Cardiac muscle cell (in vitro differentiated cells and primary cell): Measurements from ENCODE around the gene SAMD3. TPM values are rescaled to one million over a fixed set of nuclear protein-coding genes. Genes with fewer than 3 reads are reported as not detected.

Experiments
- DNase-seq, 2 donors: peaks; one replicate each; pipeline versions ENCODE4 v3.0.0 to v3.0.0-alpha.2; 2010 to 2017; ENCODE audit warnings: low read depth in 1 of 2, low spot score in 1 of 2
- H3K27ac ChIP-seq: fragments of 200-600 bp; sonication (generic); 2 replicates; pipeline ENCODE4 v1.5.1; 2016
- H3K27me3 ChIP-seq: fragments of 200-600 bp; sonication (generic); 2 replicates; pipeline ENCODE4 v1.6.0; 2016; ENCODE audit warnings: control low read depth
- H3K36me3 ChIP-seq: fragments of 200-600 bp; sonication (generic); 2 replicates; pipeline ENCODE4 v1.5.1; 2016; ENCODE audit warnings: control low read depth
- H3K4me1 ChIP-seq: fragments of 200-600 bp; sonication (generic); 2 replicates; pipeline ENCODE4 v1.8.1; 2017; ENCODE audit warnings: low read depth, mild to moderate bottlenecking, mixed run types
- H3K4me3 ChIP-seq: fragments of 200-600 bp; sonication (generic); 2 replicates; pipeline ENCODE4 v1.5.1; 2016; ENCODE audit warnings: mild to moderate bottlenecking
- H3K9me3 ChIP-seq: fragments of 200-600 bp; sonication (generic); 2 replicates; pipeline ENCODE4 v1.5.1; 2017; ENCODE audit warnings: low read depth, mild to moderate bottlenecking, control low read depth
- polyA plus RNA-seq: library from polyadenylated mRNA; unstranded; fragments of >200 nt; fragmentation: Nextera tagmentation; extraction: Ambion mirVana; gene quantifications from 2 replicates; pipeline ENCODE4 v1.2.1, GENCODE V29; 2016
- total RNA-seq: library from RNA; depleted of rRNA; stranded (reverse); fragments of >200 nt; gene quantifications from 2 replicates; pipeline ENCODE4 v1.2.3, GENCODE V29; 2016
- TF ChIP-seq, protein P1 (sequence below): IDR thresholded peaks from 2 replicates; pipeline ENCODE4 v1.5.1; 2012; ENCODE audit warnings: low read depth, mild to moderate bottlenecking, low read length

The SAMD3 gene
- total and polyA plus RNA-seq, 2 experiments from 2014 or later, result not detected

DNA sequence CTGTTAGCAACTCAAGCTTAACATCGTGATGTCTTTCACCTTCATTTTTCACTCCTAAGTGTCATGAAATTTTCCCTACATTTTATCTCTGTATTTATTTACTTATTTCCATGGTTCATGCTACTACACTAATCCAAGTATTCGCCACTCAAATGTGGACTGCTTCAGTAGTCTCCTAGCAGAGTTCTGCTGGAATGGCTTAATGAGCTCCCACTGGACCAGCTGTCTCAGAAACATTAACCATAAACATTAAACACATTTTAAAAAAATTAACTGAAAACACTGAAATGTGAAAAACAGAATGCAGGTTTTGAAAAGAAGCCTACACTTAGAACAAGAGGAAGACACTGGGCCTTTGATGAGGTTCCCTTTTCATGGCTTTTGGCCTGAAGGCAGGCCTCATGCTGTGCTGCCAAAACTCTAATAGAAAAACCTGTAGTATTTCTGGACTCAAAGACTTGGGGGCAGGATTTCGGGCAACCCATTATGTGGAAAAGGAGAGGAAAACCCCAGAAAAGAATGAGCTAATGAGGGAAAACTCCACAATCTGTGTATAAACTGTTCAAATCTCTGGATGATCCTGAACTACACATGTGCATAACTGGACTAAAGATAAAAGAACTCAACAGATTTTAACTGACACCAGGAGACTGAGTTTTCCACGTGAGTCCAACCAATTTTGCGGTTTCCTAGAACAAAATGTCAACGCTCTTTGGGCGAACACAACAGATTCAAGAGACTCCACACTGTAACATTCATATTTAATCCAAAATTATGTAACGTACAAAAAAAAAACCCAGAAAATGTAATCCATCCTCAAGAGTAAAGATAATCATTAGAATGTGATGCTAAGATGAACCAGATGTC is 33.0 kb downstream of the SAMD3 start:
- Histone ChIP-seq H3K9me3 (no peaks in the 10 kb centered on the region), H3K27me3 (no peaks in the 10 kb centered on the region), H3K4me1 (no peaks in the 10 kb centered on the region), H3K27ac (no peak overlapping the region), H3K36me3 (no peaks in the 10 kb centered on the region), H3K4me3 (no peak overlapping the region)
- TF ChIP-seq, protein P1, sequence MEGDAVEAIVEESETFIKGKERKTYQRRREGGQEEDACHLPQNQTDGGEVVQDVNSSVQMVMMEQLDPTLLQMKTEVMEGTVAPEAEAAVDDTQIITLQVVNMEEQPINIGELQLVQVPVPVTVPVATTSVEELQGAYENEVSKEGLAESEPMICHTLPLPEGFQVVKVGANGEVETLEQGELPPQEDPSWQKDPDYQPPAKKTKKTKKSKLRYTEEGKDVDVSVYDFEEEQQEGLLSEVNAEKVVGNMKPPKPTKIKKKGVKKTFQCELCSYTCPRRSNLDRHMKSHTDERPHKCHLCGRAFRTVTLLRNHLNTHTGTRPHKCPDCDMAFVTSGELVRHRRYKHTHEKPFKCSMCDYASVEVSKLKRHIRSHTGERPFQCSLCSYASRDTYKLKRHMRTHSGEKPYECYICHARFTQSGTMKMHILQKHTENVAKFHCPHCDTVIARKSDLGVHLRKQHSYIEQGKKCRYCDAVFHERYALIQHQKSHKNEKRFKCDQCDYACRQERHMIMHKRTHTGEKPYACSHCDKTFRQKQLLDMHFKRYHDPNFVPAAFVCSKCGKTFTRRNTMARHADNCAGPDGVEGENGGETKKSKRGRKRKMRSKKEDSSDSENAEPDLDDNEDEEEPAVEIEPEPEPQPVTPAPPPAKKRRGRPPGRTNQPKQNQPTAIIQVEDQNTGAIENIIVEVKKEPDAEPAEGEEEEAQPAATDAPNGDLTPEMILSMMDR, result no peak
- no peak for DNase-seq

DNA sequence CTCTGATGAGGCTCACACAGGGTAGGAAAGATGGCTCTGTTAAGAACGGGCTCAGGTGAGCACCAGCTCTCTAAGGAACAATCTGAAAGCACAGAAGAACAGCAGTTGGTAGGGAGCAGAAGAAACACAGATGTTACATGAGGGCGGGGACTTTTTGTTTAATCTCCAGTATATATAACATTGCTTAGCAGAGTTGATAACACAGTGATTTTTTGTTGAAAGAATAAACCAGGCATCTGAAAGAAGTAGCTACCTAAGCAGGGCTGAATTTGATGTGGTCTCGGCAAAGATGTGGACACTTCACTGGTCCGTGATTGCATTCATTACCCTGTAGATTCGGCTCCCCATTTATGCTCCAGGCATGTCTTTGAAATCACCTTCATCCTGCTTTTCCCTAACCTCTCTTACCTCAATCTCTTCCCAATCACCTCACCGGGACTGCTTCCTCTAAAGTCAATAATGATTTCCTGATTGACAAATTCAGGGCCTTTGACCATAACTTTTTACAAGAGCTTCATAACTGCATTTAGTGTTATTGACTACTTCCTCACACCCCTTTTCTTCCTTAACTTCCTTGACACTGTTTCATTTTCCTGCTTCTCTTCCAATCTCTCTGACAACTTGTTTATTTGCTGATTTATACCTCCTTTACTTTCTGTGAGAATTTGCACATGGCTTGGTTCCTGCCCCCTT is 34.4 kb downstream of the SAMD3 start:
- no peak for DNase-seq
- Histone ChIP-seq H3K27ac (no peak overlapping the region), H3K36me3 (no peaks in the 10 kb centered on the region), H3K9me3 (no peaks in the 10 kb centered on the region), H3K27me3 (no peaks in the 10 kb centered on the region), H3K4me1 (peaks cover 9% of the 10 kb centered on the region), H3K4me3 (no peak overlapping the region)
- TF ChIP-seq, protein P1, result no peak

DNA sequence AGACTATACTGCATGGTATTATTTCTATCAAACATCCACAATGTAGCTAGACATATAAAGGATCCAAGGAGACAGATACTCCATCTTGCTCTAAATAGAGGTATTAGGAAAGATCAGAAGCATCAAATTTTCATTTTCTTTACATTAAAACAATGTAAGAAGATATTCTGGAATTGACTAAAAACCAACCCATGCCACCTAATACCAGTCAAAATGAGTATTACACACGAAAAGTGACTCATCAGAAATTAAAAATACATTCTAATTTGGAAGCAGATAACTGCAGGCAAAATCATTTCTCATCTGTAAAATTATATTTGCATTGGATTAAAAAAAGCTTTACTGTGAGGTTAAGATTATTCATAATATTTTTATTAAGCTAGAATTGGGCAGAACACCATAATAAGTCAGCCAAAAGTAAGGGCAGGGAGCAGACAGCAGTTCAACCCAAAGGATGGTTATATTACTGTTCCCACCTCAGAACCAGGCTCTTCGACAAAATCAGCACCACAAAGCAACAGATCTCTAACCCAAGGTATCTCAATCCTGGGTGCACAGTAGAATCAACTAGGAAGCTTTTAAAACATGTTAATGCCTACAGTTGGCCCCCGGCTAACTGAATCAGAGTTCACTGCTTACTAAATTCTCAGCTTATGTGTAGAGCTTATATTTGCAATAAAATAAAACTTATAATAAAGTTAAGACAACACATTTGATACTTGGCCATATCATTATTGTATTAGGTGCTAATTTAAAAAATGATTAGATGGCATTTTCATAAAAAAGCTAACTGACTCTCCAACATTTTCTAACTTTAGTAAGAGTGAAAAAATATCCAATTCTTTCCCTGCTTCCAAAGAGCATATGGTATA is 35.2 kb downstream of the SAMD3 start:
- H3K27me3 ChIP-seq, result no peaks in the 10 kb centered on the region
- no peaks in the 10 kb centered on the region for H3K9me3 ChIP-seq
- no peak overlapping the region for H3K4me3 ChIP-seq
- TF ChIP-seq, protein P1, result no peak
- no peaks in the 10 kb centered on the region for H3K36me3 ChIP-seq
- H3K4me1 ChIP-seq, result peaks cover 15% of the 10 kb centered on the region
- no peak for DNase-seq
- no peak overlapping the region for H3K27ac ChIP-seq

DNA sequence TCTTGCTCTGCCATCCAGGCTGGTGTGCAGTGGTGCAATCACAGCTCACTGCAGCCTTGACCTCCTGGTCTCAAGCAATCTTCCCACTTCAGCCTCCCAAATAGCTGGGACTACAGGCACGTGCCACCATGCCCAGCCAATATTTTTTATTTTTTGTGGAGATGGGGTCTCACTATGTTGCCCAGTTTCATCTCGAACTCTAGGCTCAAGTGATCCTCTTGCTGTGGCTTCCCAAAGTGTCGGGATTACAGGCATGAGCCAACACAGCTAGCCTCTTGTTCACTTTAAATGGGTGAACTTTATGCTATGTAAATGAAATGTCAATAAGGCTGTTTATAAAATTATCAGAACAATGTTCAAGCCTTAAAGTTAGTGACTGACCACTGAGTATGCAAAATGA is 37.1 kb downstream of the SAMD3 start:
- Histone ChIP-seq H3K27me3 (no peaks in the 10 kb centered on the region), H3K4me1 (peaks cover 15% of the 10 kb centered on the region), H3K27ac (no peak overlapping the region), H3K9me3 (no peaks in the 10 kb centered on the region), H3K36me3 (no peaks in the 10 kb centered on the region), H3K4me3 (no peak overlapping the region)
- DNase-seq, result no peak
- TF ChIP-seq, protein P1, result no peak
